A549 (cell line): ENCODE results near the gene BAK1. TPM values are rescaled to one million over a fixed set of nuclear protein-coding genes. Genes with fewer than 3 reads are reported as not detected.

ENCODE experiments used
- ATAC-seq, 2 experiments: fragments of 200-7000 bp in 1 of 2; fragments of >200 bp in 1 of 2; cut with Nextera tagmentation in 1 of 2; cut with Tn5 transposase in 1 of 2; 3 replicates each; pipeline versions ENCODE4 v1.8.0 to v1.9.1; 2018 to 2020; ENCODE audit warnings: mild to moderate bottlenecking in 1 of 2, moderate library complexity in 1 of 2
- CTCF ChIA-PET: fragments of 300-600 bp; sonication (Branson Sonifier 250); formaldehyde crosslinking; extraction: SDS; loops from one replicate; lab custom pipeline; 2021; ENCODE audit warnings: antibody characterized with exemption, inconsistent platforms; lab: Yijun Ruan, JAX
- POLR2A ChIA-PET: fragments of 350-600 bp; formaldehyde crosslinking; extraction: SDS; loops from one replicate; lab custom pipeline; 2021; ENCODE audit warnings: antibody characterized with exemption, inconsistent platforms; lab: Yijun Ruan, JAX
- DNase-seq, 2 experiments: peaks; one replicate each; pipeline versions ENCODE4 v3.0.0 to v3.0.0-alpha.2; 2011 to 2016; ENCODE audit warnings: low read depth in 1 of 2, low spot score in 1 of 2
- FAIRE-seq: peaks from 2 replicates; lab custom pipeline; 2011; peaks lifted over from hg19 to GRCh38; lab: Jason Lieb, UNC
- H3K27ac ChIP-seq, 2 experiments: fragments of >200 bp; sonication (Bioruptor Twin); formaldehyde crosslinking; 3 replicates each; pipeline ENCODE4 v1.5.1; 2016 to 2017
- H3K4me1 ChIP-seq: fragments of >200 bp; sonication (Bioruptor Twin); formaldehyde crosslinking; 3 replicates; pipeline ENCODE4 v1.6.1; 2016
- H3K4me2 ChIP-seq: fragments of >200 bp; sonication (Bioruptor Twin); formaldehyde crosslinking; 3 replicates; pipeline ENCODE4 v1.6.1; 2016
- H3K4me3 ChIP-seq: fragments of >200 bp; sonication (Bioruptor Twin); formaldehyde crosslinking; 3 replicates; pipeline ENCODE4 v1.5.1; 2016
- H3K9me3 ChIP-seq: fragments of >200 bp; sonication (Bioruptor Twin); formaldehyde crosslinking; 3 replicates; pipeline ENCODE4 v1.6.1; 2016
- CHD2 ChIP-seq: fragments of 150-350 bp; IDR thresholded peaks from 2 replicates; pipeline ENCODE4 v1.6.1; 2014; ENCODE audit warnings: low read length; ENCODE audit not compliant: partially characterized antibody
- CHD4 ChIP-seq: fragments of 200-600 bp; sonication (generic); IDR thresholded peaks from 2 replicates; pipeline ENCODE4 v1.6.1; 2016; ENCODE audit warnings: antibody characterized with exemption, mild to moderate bottlenecking, borderline replicate concordance
- EHMT2 ChIP-seq: fragments of 200-600 bp; sonication (generic); IDR thresholded peaks from 2 replicates; pipeline ENCODE4 v1.6.1; 2016; ENCODE audit warnings: antibody characterized with exemption, low read depth, mild to moderate bottlenecking, moderate library complexity
- EP300 ChIP-seq, 2 experiments: fragments of >200 bp; sonication (Bioruptor Twin); formaldehyde crosslinking; IDR thresholded peaks; 2 replicates in 1 of 2; 3 replicates in 1 of 2; pipeline ENCODE4 v1.6.1; 2016 to 2017
- ESRRA ChIP-seq: fragments of 150-350 bp; IDR thresholded peaks from 2 replicates; pipeline ENCODE4 v1.6.1; 2014; ENCODE audit warnings: mild to moderate bottlenecking, low read length, borderline replicate concordance
- FOSB ChIP-seq: fragments of 250-450 bp; sonication (Bioruptor Pico); IDR thresholded peaks from 2 replicates; pipeline ENCODE4 v1.5.0; 2020; ENCODE audit warnings: mild to moderate bottlenecking, moderate library complexity
- FOSL2 ChIP-seq, 2 experiments: fragments of 450-650 bp in 1 of 2; fragments of >200 bp in 1 of 2; sonication (Bioruptor Twin) in 1 of 2; formaldehyde crosslinking; IDR thresholded peaks; 2 replicates each; pipeline versions ENCODE4 v1.5.0 to v1.6.1; 2016 to 2020; ENCODE audit warnings: mild to moderate bottlenecking in 1 of 2, moderate library complexity in 1 of 2
- HDAC2 ChIP-seq: fragments of 200-600 bp; sonication (generic); IDR thresholded peaks from 2 replicates; pipeline ENCODE4 v1.6.1; 2016
- HOXA7 ChIP-seq: fragments of 250-450 bp; sonication (Bioruptor Pico); IDR thresholded peaks from 2 replicates; pipeline ENCODE4 v1.5.0; 2020; ENCODE audit warnings: mild to moderate bottlenecking, moderate library complexity
- JUN ChIP-seq, 2 experiments: fragments of >200 bp; sonication (Bioruptor Twin); formaldehyde crosslinking; IDR thresholded peaks; 2 replicates in 1 of 2; 3 replicates in 1 of 2; pipeline ENCODE4 v1.6.1; 2016 to 2017
- JUNB ChIP-seq: fragments of >200 bp; sonication (Bioruptor Twin); formaldehyde crosslinking; IDR thresholded peaks from 2 replicates; pipeline ENCODE4 v1.6.1; 2016
- KDM5A ChIP-seq: fragments of 200-600 bp; sonication (generic); IDR thresholded peaks from 2 replicates; pipeline ENCODE4 v1.6.1; 2016; ENCODE audit warnings: antibody characterized with exemption, mild to moderate bottlenecking
- MAZ ChIP-seq: fragments of 150-350 bp; IDR thresholded peaks from 2 replicates; pipeline ENCODE4 v1.6.1; 2014; ENCODE audit warnings: antibody characterized with exemption, low read depth, low read length, borderline replicate concordance
- MYC ChIP-seq: IDR thresholded peaks from 2 replicates; pipeline ENCODE4 v1.6.1; 2012; ENCODE audit warnings: mild to moderate bottlenecking, inconsistent platforms, low read length, improper control_type of control experiment, borderline replicate concordance
- NPAS2 ChIP-seq: fragments of 250-450 bp; sonication (Bioruptor Pico); IDR thresholded peaks from 2 replicates; pipeline ENCODE4 v1.8.0; 2022; ENCODE audit warnings: mild to moderate bottlenecking, moderate library complexity, borderline replicate concordance
- POLR2A ChIP-seq: IDR thresholded peaks from 2 replicates; pipeline ENCODE4 v1.6.1; 2012; ENCODE audit warnings: mild to moderate bottlenecking, low read length
- POLR2AphosphoS2 ChIP-seq: conservative IDR thresholded peaks from 2 replicates; pipeline ENCODE4 v1.6.1; 2012; ENCODE audit warnings: low read length, improper control_type of control experiment, inconsistent platforms
- RCOR1 ChIP-seq: fragments of 150-350 bp; IDR thresholded peaks from 2 replicates; pipeline ENCODE4 v1.6.1; 2014; ENCODE audit warnings: antibody characterized with exemption, low read length, low read depth
- RFX5 ChIP-seq: fragments of 450-650 bp; IDR thresholded peaks from 2 replicates; pipeline ENCODE4 v1.7.1; 2014; ENCODE audit warnings: antibody characterized with exemption, mild to moderate bottlenecking, moderate library complexity
- RNF2 ChIP-seq: fragments of 200-600 bp; sonication (generic); IDR thresholded peaks from 2 replicates; pipeline ENCODE4 v1.6.1; 2016; ENCODE audit warnings: low read depth, mild to moderate bottlenecking, antibody characterized with exemption, moderate library complexity, borderline replicate concordance
- SREBF2 ChIP-seq: fragments of 450-650 bp; IDR thresholded peaks from 2 replicates; pipeline ENCODE4 v1.6.1; 2014; ENCODE audit warnings: mild to moderate bottlenecking, moderate library complexity
- TFCP2L1 ChIP-seq: fragments of 250-450 bp; sonication (Bioruptor Pico); IDR thresholded peaks from 2 replicates; pipeline ENCODE4 v1.5.0; 2021; ENCODE audit warnings: mild to moderate bottlenecking
- TP53 ChIP-seq: fragments of 250-450 bp; sonication (Bioruptor Pico); IDR thresholded peaks from 2 replicates; pipeline ENCODE4 v1.5.0; 2021; ENCODE audit warnings: mild to moderate bottlenecking, moderate library complexity
- ZFP36 ChIP-seq: fragments of 450-650 bp; IDR thresholded peaks from 2 replicates; pipeline ENCODE4 v1.6.1; 2014; ENCODE audit warnings: borderline replicate concordance; ENCODE audit not compliant: partially characterized antibody
- ZSCAN20 ChIP-seq: fragments of 250-450 bp; sonication (Bioruptor Pico); IDR thresholded peaks from 2 replicates; pipeline ENCODE4 v1.8.0; 2022; ENCODE audit warnings: mild to moderate bottlenecking, moderate library complexity
- WGBS: methylation state at CpG from one replicate; pipeline ENCODE4 v1.1.6; 2017; ENCODE audit errors: missing lambda C conversion rate; 5-methylcytosine and 5-hydroxymethylcytosine counted together
- polyA plus RNA-seq, 4 experiments: library from polyadenylated mRNA; depleted of rRNA in 3 of 4; stranded (reverse); fragments of >200 nt; fragmentation: RNase III in 1 of 4; extraction: RNeasy Plus Mini Kit Qiagen cat#74134 plus additional on column Dnase treatment in 1 of 4; gene quantifications; 2 replicates in 3 of 4; 3 replicates in 1 of 4; pipeline ENCODE4 v1.2.3, GENCODE V29; 2011 to 2017
- TF ChIP-seq, protein P1 (sequence below): fragments of 250-450 bp; sonication (Bioruptor Pico); IDR thresholded peaks from 2 replicates; pipeline ENCODE4 v1.5.0; 2021; ENCODE audit warnings: mild to moderate bottlenecking, moderate library complexity, borderline replicate concordance
- TF ChIP-seq, protein P2 (sequence below): fragments of >200 bp; sonication (Bioruptor Twin); formaldehyde crosslinking; IDR thresholded peaks from 2 replicates; pipeline ENCODE4 v1.6.1; 2016

BAK1 gene
- polyA plus RNA-seq, 2 of the 4 experiments (the other 2 are of a cell fraction): 11.9 to 19.0 TPM

DNA sequence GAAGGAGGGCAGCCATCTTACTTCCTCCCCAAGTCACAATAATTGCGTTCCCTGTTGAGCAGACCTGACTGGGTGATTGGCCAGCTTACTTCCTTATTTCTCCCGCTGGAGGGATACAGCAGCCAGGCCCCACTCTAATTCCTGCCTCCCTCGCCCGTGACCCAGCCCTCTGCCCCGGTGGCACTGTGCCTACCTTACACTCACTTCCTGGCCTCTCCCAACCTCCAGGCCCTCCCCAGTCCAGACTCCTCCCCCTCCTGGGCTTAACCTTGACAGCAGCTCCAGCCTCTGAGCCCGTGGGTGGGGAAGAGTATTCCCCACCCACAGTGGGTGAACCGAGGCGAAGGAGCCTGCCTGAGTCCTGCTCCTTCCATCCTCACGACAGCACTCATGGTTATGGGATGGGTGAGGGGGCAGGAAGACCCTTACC lies 3.0 kb downstream of the BAK1 start:
- CTCF ChIA-PET: no interaction called here
- peak overlapping the region in 1 of 2 experiments; percentile 35; a peak in 1 of 6 replicates for H3K27ac ChIP-seq
- H3K4me1 ChIP-seq: peaks cover 23% of the 10 kb centered on the region
- TF ChIP-seq FOSB (CRISPR knock-in tag): no peak
- TF ChIP-seq EHMT2: no peak
- TF ChIP-seq ZFP36: no peak
- TF ChIP-seq, protein P1, sequence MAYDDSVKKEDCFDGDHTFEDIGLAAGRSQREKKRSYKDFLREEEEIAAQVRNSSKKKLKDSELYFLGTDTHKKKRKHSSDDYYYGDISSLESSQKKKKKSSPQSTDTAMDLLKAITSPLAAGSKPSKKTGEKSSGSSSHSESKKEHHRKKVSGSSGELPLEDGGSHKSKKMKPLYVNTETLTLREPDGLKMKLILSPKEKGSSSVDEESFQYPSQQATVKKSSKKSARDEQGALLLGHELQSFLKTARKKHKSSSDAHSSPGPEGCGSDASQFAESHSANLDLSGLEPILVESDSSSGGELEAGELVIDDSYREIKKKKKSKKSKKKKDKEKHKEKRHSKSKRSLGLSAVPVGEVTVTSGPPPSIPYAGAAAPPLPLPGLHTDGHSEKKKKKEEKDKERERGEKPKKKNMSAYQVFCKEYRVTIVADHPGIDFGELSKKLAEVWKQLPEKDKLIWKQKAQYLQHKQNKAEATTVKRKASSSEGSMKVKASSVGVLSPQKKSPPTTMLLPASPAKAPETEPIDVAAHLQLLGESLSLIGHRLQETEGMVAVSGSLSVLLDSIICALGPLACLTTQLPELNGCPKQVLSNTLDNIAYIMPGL (CRISPR knock-in tag): no peak
- no peak for TF ChIP-seq KDM5A
- TF ChIP-seq JUNB: no peak
- no peak for TF ChIP-seq POLR2A
- TF ChIP-seq TP53 (CRISPR knock-in tag): no peak
- TF ChIP-seq RNF2: no peak
- no peak for TF ChIP-seq ZSCAN20 (CRISPR knock-in tag)
- no peak for TF ChIP-seq HOXA7 (CRISPR knock-in tag)
- no peak for TF ChIP-seq JUN (IDR thresholded peaks at IDR 0.05)
- no peak for TF ChIP-seq FOSL2 (IDR thresholded peaks at IDR 0.05)
- no peak for TF ChIP-seq FOSL2 (CRISPR knock-in tag; IDR thresholded peaks at IDR 0.05)
- TF ChIP-seq, all 56 proteins: peak for 0
- DNase-seq: peak in 1 of 2 experiments; percentile 29
- ATAC-seq: peak in 1 of 2 experiments; percentile 8; a peak in 1 of 6 replicates
- POLR2A ChIA-PET: no interaction called here
- FAIRE-seq: no peak
- H3K4me2 ChIP-seq: no peak overlapping the region
- no peaks in the 10 kb centered on the region for H3K9me3 ChIP-seq
- no peak overlapping the region for H3K4me3 ChIP-seq
- 66% methylated on average over 6 of the region's 9 CpGs for WGBS

GRCh38 chr6:33576668-33577067 lies 3.4 kb downstream of the BAK1 start:
- peaks cover 25% of the 10 kb centered on the region for H3K4me1 ChIP-seq
- no peaks in the 10 kb centered on the region for H3K9me3 ChIP-seq
- TF ChIP-seq CHD2 (no peak), MYC (no peak), RFX5 (no peak), EP300 (IDR thresholded peaks at IDR 0.05) (no peak), SREBF2 (no peak), HOXA7 (CRISPR knock-in tag) (no peak), CHD4 (no peak), POLR2AphosphoS2 (no peak), RCOR1 (no peak), MAZ (no peak), NPAS2 (CRISPR knock-in tag) (no peak), HDAC2 (no peak), TFCP2L1 (CRISPR knock-in tag) (no peak), ESRRA (no peak)
- TF ChIP-seq, protein P2, sequence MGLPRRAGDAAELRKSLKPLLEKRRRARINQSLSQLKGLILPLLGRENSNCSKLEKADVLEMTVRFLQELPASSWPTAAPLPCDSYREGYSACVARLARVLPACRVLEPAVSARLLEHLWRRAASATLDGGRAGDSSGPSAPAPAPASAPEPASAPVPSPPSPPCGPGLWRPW: no peak
- CTCF ChIA-PET: interaction anchor here (2.8 kb wide), 1 partner anchor 9 kb away, joined by 12 read pairs; no protein-coding TSS in a partner anchor
- DNase-seq (no peak), FAIRE-seq (no peak), ATAC-seq (no peak)
- H3K4me3 ChIP-seq: no peak overlapping the region
- 91% methylated on average over 11 of the region's 11 CpGs for WGBS
- POLR2A ChIA-PET: no interaction called here
- H3K27ac ChIP-seq: peak overlapping the region in 1 of 2 experiments; percentile 35; a peak in 1 of 6 replicates
- H3K4me2 ChIP-seq: no peak overlapping the region
